Measurements from ENCODE around the gene RAB36. TPM values are rescaled to one million over a fixed set of nuclear protein-coding genes. Genes with fewer than 3 reads are reported as not detected.

The RAB36 gene
- total RNA-seq, 1 experiment from 2014 or later: 4.1 TPM

DNA sequence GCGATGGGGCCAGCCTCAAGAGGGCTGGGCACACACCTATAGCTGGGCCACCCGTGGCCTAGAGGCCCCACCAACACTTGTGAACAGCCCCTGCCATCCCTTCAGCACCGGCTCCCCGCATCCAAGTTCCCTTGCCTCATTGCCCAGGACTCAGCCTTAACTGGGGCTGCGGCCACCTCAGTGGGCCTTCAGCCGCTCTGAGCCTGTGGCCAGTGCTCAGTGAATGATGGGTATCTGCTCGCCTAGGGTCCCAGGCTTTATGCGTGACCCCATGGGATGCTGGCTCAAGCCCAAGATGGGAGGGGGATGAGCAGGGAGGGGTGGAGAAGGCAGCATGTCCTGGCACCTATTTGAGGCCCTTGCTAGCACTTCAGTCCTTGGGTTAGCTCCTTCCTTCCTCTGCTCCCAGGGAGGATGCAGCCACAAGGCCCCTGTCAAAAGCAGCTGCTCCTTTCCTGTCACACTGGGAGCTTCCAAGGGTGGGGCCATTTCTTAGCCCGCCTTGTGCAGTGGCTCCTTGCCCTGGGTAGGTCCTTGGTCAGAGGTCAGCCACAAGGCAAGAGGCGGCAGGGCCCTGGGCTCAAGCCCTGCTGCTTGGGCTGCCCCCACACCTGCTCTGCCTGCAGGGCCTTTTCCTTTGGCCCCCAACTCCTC, 43.1 kb upstream of the RAB36 start:
- CTCF ChIA-PET: no interaction called here
- in situ Hi-C loops (cut with HindIII; ENCODE audit: low pct_unique_long_range_greater_than_20kb, low sequenced_read_pairs) (no loop called here), intact Hi-C loops (cut with micrococcal nuclease; ENCODE audit: unreplicated experiment) (no loop called here)
- no peak for TF ChIP-seq POLR2AphosphoS5 (IDR thresholded peaks at IDR 0.05; ENCODE audit: low read depth, low read length)
- no peak for TF ChIP-seq TCF7L2 (IDR thresholded peaks at IDR 0.05; ENCODE audit: low read depth, low read length)
- TF ChIP-seq SIN3A (IDR thresholded peaks at IDR 0.05; ENCODE audit: borderline replicate concordance, insufficient read depth, low read depth, low read length): no peak
- TF ChIP-seq, protein P1, sequence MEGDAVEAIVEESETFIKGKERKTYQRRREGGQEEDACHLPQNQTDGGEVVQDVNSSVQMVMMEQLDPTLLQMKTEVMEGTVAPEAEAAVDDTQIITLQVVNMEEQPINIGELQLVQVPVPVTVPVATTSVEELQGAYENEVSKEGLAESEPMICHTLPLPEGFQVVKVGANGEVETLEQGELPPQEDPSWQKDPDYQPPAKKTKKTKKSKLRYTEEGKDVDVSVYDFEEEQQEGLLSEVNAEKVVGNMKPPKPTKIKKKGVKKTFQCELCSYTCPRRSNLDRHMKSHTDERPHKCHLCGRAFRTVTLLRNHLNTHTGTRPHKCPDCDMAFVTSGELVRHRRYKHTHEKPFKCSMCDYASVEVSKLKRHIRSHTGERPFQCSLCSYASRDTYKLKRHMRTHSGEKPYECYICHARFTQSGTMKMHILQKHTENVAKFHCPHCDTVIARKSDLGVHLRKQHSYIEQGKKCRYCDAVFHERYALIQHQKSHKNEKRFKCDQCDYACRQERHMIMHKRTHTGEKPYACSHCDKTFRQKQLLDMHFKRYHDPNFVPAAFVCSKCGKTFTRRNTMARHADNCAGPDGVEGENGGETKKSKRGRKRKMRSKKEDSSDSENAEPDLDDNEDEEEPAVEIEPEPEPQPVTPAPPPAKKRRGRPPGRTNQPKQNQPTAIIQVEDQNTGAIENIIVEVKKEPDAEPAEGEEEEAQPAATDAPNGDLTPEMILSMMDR (IDR thresholded peaks at IDR 0.05): no peak
- TF ChIP-seq, protein P2, sequence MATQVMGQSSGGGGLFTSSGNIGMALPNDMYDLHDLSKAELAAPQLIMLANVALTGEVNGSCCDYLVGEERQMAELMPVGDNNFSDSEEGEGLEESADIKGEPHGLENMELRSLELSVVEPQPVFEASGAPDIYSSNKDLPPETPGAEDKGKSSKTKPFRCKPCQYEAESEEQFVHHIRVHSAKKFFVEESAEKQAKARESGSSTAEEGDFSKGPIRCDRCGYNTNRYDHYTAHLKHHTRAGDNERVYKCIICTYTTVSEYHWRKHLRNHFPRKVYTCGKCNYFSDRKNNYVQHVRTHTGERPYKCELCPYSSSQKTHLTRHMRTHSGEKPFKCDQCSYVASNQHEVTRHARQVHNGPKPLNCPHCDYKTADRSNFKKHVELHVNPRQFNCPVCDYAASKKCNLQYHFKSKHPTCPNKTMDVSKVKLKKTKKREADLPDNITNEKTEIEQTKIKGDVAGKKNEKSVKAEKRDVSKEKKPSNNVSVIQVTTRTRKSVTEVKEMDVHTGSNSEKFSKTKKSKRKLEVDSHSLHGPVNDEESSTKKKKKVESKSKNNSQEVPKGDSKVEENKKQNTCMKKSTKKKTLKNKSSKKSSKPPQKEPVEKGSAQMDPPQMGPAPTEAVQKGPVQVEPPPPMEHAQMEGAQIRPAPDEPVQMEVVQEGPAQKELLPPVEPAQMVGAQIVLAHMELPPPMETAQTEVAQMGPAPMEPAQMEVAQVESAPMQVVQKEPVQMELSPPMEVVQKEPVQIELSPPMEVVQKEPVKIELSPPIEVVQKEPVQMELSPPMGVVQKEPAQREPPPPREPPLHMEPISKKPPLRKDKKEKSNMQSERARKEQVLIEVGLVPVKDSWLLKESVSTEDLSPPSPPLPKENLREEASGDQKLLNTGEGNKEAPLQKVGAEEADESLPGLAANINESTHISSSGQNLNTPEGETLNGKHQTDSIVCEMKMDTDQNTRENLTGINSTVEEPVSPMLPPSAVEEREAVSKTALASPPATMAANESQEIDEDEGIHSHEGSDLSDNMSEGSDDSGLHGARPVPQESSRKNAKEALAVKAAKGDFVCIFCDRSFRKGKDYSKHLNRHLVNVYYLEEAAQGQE (IDR thresholded peaks at IDR 0.05; ENCODE audit: insufficient read depth in 1 of 2, low read depth in 2 of 2, low read length in 1 of 2): no peak
- DNase-seq (ENCODE audit: low read depth, low spot score) (no peak), ATAC-seq (no peak)
- no peaks in the 10 kb centered on the region for H3K4me1 ChIP-seq (ENCODE audit: control insufficient read depth, insufficient read depth, low read length)
- H3K4me3 ChIP-seq (ENCODE audit: low read depth in 2 of 2, low read length in 2 of 2): no peak overlapping the region
- no peaks in the 10 kb centered on the region for H3K9me3 ChIP-seq (ENCODE audit: control insufficient read depth, insufficient read depth, low read depth, low read length)
- no TSS peak for BruUV-seq (replicated peaks)
- H3K27me3 ChIP-seq (ENCODE audit: control insufficient read depth, insufficient read depth, low read length): no peaks in the 10 kb centered on the region
- no peaks in the 10 kb centered on the region for H3K36me3 ChIP-seq (ENCODE audit: control insufficient read depth, insufficient read depth, low read length)
- H3K27ac ChIP-seq (ENCODE audit: low read length): no peak overlapping the region
- POLR2A ChIA-PET: no interaction called here

DNA sequence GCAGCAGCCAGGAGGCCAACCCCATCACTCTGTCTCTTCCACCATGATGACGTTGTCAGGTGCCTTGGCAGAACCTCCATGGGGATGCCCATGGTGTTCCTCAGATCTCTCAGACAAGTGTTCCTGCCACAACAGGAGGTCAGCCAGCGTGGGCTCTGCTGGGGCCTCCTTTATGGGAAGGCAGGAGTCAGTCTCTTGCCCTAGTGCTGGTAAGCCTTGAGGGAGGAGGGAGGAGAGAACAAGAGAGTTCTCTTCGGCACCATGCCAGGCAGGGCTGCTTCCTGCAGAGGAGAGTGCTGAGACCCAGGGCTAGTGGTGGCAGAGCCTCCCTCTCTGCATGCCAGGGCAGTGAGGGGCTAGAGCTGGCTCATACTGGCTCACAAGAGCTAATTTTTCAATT, 42.5 kb upstream of the RAB36 start:
- Histone ChIP-seq H3K36me3 (ENCODE audit: control insufficient read depth, insufficient read depth, low read length) (no peaks in the 10 kb centered on the region), H3K9me3 (ENCODE audit: control insufficient read depth, insufficient read depth, low read depth, low read length) (no peaks in the 10 kb centered on the region), H3K27ac (ENCODE audit: low read length) (no peak overlapping the region), H3K4me3 (ENCODE audit: low read depth in 2 of 2, low read length in 2 of 2) (no peak overlapping the region), H3K27me3 (ENCODE audit: control insufficient read depth, insufficient read depth, low read length) (no peaks in the 10 kb centered on the region), H3K4me1 (ENCODE audit: control insufficient read depth, insufficient read depth, low read length) (no peaks in the 10 kb centered on the region)
- POLR2A ChIA-PET: no interaction called here
- in situ Hi-C loops (cut with HindIII; ENCODE audit: low pct_unique_long_range_greater_than_20kb, low sequenced_read_pairs) (no loop called here), intact Hi-C loops (cut with micrococcal nuclease; ENCODE audit: unreplicated experiment) (no loop called here)
- TF ChIP-seq POLR2AphosphoS5 (IDR thresholded peaks at IDR 0.05; ENCODE audit: low read depth, low read length) (no peak), TCF7L2 (IDR thresholded peaks at IDR 0.05; ENCODE audit: low read depth, low read length) (no peak), SIN3A (IDR thresholded peaks at IDR 0.05; ENCODE audit: borderline replicate concordance, insufficient read depth, low read depth, low read length) (no peak)
- TF ChIP-seq, protein P1 (IDR thresholded peaks at IDR 0.05): no peak
- TF ChIP-seq, protein P2 (IDR thresholded peaks at IDR 0.05; ENCODE audit: insufficient read depth in 1 of 2, low read depth in 2 of 2, low read length in 1 of 2): no peak
- CTCF ChIA-PET: no interaction called here
- ATAC-seq (no peak), DNase-seq (ENCODE audit: low read depth, low spot score) (no peak)
- no TSS peak for BruUV-seq (replicated peaks)

Data from Panc1 (cell line).